Measurements from ENCODE around the gene GUCA1A.

Gene GUCA1A

DNA sequence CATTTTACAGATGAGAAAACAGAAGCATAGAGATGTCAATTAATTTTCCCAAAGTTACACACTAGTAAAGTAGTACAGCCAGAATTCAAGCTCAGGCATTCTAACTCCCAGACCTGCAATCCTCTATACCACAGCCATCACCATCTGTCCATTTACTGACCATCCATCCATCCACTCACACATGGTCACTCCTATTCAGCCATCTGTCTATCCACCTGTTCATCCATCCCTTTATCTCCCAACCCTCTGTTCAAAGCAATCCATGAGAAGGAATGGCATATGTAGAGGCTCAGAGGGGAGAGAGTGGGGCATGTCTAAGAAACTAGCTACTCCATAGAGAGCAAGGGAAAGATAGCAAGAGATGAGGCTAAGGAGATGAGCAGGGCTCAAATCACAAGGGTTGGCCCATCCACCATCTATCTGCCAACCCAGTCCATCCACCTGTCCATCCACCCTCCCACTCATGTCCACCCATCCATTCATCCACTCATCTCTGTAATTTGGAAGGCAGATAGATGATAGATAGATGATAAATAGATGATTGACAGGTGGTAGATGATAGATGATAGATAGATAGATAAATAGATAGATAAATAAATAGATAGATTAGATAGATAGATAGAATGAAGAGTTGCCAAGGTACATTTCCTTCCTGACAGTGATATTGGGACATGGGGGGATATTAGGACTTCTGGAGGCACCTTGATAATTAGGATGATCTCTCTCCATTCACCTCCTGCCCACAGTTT, 18.5 kb upstream of the GUCA1A start:
- in situ Hi-C loops (cut with MboI; ENCODE audit: low pct_unique_long_range_greater_than_20kb, low sequenced_read_pairs, unreplicated experiment) = no loop called here
- TF ChIP-seq, protein P1, sequence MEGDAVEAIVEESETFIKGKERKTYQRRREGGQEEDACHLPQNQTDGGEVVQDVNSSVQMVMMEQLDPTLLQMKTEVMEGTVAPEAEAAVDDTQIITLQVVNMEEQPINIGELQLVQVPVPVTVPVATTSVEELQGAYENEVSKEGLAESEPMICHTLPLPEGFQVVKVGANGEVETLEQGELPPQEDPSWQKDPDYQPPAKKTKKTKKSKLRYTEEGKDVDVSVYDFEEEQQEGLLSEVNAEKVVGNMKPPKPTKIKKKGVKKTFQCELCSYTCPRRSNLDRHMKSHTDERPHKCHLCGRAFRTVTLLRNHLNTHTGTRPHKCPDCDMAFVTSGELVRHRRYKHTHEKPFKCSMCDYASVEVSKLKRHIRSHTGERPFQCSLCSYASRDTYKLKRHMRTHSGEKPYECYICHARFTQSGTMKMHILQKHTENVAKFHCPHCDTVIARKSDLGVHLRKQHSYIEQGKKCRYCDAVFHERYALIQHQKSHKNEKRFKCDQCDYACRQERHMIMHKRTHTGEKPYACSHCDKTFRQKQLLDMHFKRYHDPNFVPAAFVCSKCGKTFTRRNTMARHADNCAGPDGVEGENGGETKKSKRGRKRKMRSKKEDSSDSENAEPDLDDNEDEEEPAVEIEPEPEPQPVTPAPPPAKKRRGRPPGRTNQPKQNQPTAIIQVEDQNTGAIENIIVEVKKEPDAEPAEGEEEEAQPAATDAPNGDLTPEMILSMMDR (IDR thresholded peaks at IDR 0.05; ENCODE audit: extremely low read depth, insufficient read depth, missing control alignments) = no peak
- DNase-seq (ENCODE audit: low spot score) = no peak

DNA sequence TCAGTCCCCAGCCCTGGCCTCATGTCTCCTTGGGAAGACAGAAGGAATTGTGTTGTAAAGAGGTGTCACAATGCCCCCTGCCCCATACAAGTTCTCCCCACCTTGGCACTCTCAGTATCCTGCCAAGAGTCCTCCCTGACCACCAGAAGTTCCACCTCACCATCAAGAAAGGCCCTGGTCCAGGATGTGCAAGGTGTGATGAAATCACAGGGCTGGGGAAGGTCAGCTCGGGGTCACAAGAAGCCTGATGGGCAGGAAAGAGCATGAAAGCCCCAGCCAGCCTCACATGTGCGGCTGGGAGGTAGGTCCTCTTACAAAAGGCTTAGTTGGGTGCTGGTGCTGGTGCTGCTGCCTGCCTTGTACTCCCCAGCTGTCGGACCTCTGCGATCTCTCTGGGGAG, 17.9 kb upstream of the GUCA1A start:
- TF ChIP-seq, protein P1 (IDR thresholded peaks at IDR 0.05; ENCODE audit: extremely low read depth, insufficient read depth, missing control alignments) = no peak
- in situ Hi-C loops (cut with MboI; ENCODE audit: low pct_unique_long_range_greater_than_20kb, low sequenced_read_pairs, unreplicated experiment) = no loop called here

DNA sequence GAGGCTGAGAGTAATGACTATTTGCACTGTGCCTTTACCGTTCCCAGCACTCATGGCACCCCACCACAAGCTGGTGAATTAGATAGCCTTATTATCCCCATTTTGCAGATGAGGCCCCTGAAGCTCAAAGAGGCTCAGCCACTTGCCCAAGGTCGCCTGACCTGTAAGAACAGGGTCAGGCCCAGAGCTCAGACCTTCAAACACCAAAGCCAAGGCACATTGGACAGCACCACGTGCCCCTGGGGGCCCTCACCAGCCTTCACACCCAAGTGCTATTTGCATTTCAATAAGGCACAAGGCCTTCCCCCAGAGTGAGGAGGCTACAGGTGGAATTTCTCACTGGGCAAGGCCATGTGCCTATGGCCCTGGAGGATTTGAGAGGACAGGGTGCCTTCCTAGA, 16.5 kb upstream of the GUCA1A start:
- TF ChIP-seq, protein P1 (IDR thresholded peaks at IDR 0.05; ENCODE audit: extremely low read depth, insufficient read depth, missing control alignments) = no peak
- no peak for DNase-seq (ENCODE audit: low spot score)
- in situ Hi-C loops (cut with MboI; ENCODE audit: low pct_unique_long_range_greater_than_20kb, low sequenced_read_pairs, unreplicated experiment) = no loop called here

More for the DNA sequence above, 17.9 kb upstream of the GUCA1A start:
- DNase-seq (ENCODE audit: low spot score) = no peak

DNA sequence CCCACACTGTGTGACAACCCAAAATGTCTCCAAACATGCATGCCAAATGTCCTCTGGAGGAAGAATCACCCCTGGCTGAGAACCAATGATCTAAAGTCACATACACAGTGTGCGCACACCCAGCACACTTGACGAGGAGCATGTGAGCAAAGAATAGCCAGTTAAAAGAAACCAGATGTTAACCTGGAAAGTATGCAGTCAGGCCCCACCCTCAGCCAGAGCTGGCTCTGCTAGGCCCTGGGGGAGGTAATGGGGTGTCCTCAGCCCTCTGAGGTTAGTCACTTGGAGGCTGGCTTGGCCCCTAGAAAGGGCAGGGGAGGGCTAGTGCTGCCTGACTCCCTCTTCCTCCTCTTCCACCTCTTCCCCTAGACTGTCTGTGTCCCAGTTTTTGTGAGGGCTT, 15.2 kb upstream of the GUCA1A start:
- no peak for DNase-seq (ENCODE audit: low spot score)
- in situ Hi-C loops (cut with MboI; ENCODE audit: low pct_unique_long_range_greater_than_20kb, low sequenced_read_pairs, unreplicated experiment) = no loop called here

DNA sequence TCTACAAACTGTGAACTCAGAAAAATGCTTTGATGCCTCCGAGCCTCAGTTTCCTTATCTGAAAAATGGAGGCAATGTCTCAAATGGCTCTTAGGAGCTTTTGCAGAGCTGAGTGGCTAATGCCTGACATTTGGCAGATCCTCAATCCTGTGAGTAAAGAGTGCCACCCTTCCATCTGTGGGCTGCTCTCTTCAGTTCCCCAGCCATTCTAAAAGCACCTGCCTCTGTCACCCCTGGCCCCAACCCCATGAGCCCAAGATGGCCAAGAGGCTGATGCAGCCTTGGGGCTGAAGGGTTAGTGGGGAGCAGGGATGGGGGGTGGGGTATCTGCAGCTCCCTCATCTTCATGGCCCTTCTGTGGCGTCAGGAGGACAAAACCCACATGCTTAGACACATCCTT, 14.5 kb upstream of the GUCA1A start:
- DNase-seq (ENCODE audit: low spot score) = no peak
- in situ Hi-C loops (cut with MboI; ENCODE audit: low pct_unique_long_range_greater_than_20kb, low sequenced_read_pairs, unreplicated experiment) = no loop called here
- TF ChIP-seq, protein P1 (IDR thresholded peaks at IDR 0.05; ENCODE audit: extremely low read depth, insufficient read depth, missing control alignments) = no peak

More for the DNA sequence above, 15.2 kb upstream of the GUCA1A start:
- TF ChIP-seq, protein P1 (IDR thresholded peaks at IDR 0.05; ENCODE audit: extremely low read depth, insufficient read depth, missing control alignments) = no peak

DNA sequence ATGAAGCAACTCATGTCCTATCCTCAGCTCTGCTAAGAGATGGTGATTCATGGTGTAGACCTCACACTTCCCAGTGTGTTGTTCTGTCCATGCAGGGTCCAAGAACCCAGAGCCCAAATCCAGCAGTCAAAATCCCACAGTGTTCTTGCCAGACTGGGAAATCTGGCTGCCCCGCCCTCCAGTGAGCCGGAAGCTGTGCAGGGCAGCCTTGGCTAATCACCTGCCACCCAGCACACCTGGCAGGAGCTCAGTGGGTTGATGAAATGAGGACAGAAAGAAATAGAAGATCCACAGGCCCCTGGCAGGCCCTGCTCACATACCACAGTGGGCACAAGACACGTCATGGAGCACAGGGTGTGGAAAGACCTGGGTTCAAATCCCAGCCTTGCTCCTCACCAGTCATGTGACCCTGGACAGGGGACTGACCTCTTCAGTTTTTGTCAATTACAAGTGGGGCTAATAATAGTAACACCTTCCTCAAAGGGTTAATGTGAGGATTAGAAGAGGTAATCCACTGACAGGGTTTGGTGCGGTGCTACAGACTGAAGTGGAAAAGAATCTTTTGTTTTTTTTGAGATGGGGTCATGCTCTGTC, 13.6 kb upstream of the GUCA1A start:
- TF ChIP-seq, protein P1 (IDR thresholded peaks at IDR 0.05; ENCODE audit: extremely low read depth, insufficient read depth, missing control alignments) = no peak
- in situ Hi-C loops (cut with MboI; ENCODE audit: low pct_unique_long_range_greater_than_20kb, low sequenced_read_pairs, unreplicated experiment) = no loop called here
- DNase-seq (ENCODE audit: low spot score) = no peak

Data from GM13977 (cell line).